ENCODE data around the gene TGFBR3. TPM values are rescaled to one million over a fixed set of nuclear protein-coding genes. Genes with fewer than 3 reads are reported as not detected.

Gene TGFBR3
- total RNA-seq, 1 experiment from 2014 or later, result 3.1 TPM

DNA sequence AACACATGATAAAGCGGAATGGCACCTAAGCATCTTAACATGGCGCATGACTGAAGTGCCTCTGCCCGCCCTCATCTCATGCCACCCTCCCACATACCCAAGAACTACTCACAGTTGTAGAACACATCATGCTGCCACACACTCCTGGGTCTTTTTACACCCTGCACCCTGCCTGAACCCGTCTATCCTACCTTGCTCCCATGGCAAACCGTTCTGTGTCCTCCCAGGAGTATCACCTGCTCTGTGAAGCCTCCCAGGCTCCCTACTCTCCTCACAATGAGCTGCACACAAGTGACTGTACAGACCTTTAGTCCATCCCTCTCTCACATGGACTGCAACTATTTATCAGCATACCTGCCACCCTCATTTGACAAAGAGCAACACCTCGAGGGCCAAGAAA, 144.0 kb downstream of the TGFBR3 start:
- BruUV-seq (replicated peaks), result no TSS peak
- no peak for TF ChIP-seq EZH2 (IDR thresholded peaks at IDR 0.05; ENCODE audit: borderline replicate concordance, low read depth, low read length, poor library complexity, severe bottlenecking)
- TF ChIP-seq, protein P1, sequence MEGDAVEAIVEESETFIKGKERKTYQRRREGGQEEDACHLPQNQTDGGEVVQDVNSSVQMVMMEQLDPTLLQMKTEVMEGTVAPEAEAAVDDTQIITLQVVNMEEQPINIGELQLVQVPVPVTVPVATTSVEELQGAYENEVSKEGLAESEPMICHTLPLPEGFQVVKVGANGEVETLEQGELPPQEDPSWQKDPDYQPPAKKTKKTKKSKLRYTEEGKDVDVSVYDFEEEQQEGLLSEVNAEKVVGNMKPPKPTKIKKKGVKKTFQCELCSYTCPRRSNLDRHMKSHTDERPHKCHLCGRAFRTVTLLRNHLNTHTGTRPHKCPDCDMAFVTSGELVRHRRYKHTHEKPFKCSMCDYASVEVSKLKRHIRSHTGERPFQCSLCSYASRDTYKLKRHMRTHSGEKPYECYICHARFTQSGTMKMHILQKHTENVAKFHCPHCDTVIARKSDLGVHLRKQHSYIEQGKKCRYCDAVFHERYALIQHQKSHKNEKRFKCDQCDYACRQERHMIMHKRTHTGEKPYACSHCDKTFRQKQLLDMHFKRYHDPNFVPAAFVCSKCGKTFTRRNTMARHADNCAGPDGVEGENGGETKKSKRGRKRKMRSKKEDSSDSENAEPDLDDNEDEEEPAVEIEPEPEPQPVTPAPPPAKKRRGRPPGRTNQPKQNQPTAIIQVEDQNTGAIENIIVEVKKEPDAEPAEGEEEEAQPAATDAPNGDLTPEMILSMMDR (conservative IDR thresholded peaks at IDR 0.05; ENCODE audit: low read depth, low read length), result no peak
- Histone ChIP-seq H3K9me3 (ENCODE audit: low read depth, low read length, poor library complexity, severe bottlenecking) (peaks cover 5% of the 10 kb centered on the region), H3K4me3 (ENCODE audit: low read depth, low read length, poor library complexity, severe bottlenecking) (no peak overlapping the region), H3K27me3 (replicated peaks; ENCODE audit: insufficient read depth, low read depth, low read length, poor library complexity) (no peaks in the 10 kb centered on the region), H3K4me1 (ENCODE audit: insufficient read depth, low read length, poor library complexity, severe bottlenecking) (no peaks in the 10 kb centered on the region), H3K27ac (ENCODE audit: low read depth, low read length, poor library complexity, severe bottlenecking) (no peak overlapping the region), H3K36me3 (ENCODE audit: insufficient read depth, low read length, poor library complexity, severe bottlenecking) (no peaks in the 10 kb centered on the region)
- no peak for DNase-seq (ENCODE audit: low spot score)
- POLR2A ChIA-PET (ENCODE audit: low non-redundant PET), result no interaction called here
- CTCF ChIA-PET, result no interaction called here
- intact Hi-C loops (cut with micrococcal nuclease; ENCODE audit: unreplicated experiment), result no loop called here

DNA sequence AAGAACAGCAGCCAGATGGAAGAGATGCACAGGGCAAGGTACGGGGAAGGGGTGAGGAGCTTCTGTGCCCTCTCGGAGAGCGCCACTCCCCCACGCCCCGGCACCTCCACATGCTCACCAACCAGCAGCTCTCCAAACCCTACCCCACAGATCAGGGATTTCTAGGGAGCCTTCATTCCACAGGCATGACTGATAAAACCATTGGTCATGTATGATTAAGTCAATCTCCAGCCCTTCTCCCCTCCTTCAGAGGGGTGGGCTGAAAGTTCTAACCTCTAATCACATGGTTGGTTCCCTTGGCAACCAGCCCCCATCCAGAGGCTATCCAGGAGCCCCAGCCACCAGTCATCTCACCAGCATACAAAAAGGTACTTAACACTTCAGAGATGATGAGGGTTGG, 144.7 kb downstream of the TGFBR3 start:
- no peaks in the 10 kb centered on the region for H3K4me1 ChIP-seq (ENCODE audit: insufficient read depth, low read length, poor library complexity, severe bottlenecking)
- H3K9me3 ChIP-seq (ENCODE audit: low read depth, low read length, poor library complexity, severe bottlenecking), result no peaks in the 10 kb centered on the region
- TF ChIP-seq EZH2 (IDR thresholded peaks at IDR 0.05; ENCODE audit: borderline replicate concordance, low read depth, low read length, poor library complexity, severe bottlenecking), result no peak
- TF ChIP-seq, protein P1 (conservative IDR thresholded peaks at IDR 0.05; ENCODE audit: low read depth, low read length), result no peak
- H3K4me3 ChIP-seq (ENCODE audit: low read depth, low read length, poor library complexity, severe bottlenecking), result no peak overlapping the region
- ChIA-PET CTCF (no interaction called here), POLR2A (ENCODE audit: low non-redundant PET) (no interaction called here)
- H3K27me3 ChIP-seq (replicated peaks; ENCODE audit: insufficient read depth, low read depth, low read length, poor library complexity), result no peaks in the 10 kb centered on the region
- DNase-seq (ENCODE audit: low spot score), result no peak
- intact Hi-C loops (cut with micrococcal nuclease; ENCODE audit: unreplicated experiment), result no loop called here
- no peak overlapping the region for H3K27ac ChIP-seq (ENCODE audit: low read depth, low read length, poor library complexity, severe bottlenecking)
- no TSS peak for BruUV-seq (replicated peaks)
- H3K36me3 ChIP-seq (ENCODE audit: insufficient read depth, low read length, poor library complexity, severe bottlenecking), result no peaks in the 10 kb centered on the region

DNA sequence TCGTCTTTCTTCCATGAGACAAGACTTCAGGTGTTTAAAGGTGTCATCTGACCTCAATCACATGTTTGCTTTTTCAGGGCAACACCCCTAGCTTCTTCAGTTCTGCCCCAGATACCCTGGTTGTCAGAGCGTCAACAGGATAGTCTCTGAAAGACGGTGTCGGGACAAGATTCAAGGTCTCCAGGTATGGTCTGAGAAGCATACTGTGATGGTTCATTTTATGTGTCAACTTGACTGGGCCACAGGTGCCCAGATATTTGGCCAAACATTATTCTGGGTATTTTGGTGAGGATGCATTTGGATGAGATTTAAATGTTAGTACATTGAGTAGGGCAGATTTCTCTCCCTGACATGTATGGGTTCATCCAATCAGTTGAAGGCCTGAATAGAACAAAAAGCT, 148.3 kb downstream of the TGFBR3 start:
- BruUV-seq (replicated peaks), result no TSS peak
- no peaks in the 10 kb centered on the region for H3K4me1 ChIP-seq (ENCODE audit: insufficient read depth, low read length, poor library complexity, severe bottlenecking)
- ChIA-PET CTCF (no interaction called here), POLR2A (ENCODE audit: low non-redundant PET) (no interaction called here)
- no peak for TF ChIP-seq EZH2 (IDR thresholded peaks at IDR 0.05; ENCODE audit: borderline replicate concordance, low read depth, low read length, poor library complexity, severe bottlenecking)
- TF ChIP-seq, protein P1 (conservative IDR thresholded peaks at IDR 0.05; ENCODE audit: low read depth, low read length), result no peak
- no peaks in the 10 kb centered on the region for H3K36me3 ChIP-seq (ENCODE audit: insufficient read depth, low read length, poor library complexity, severe bottlenecking)
- intact Hi-C loops (cut with micrococcal nuclease; ENCODE audit: unreplicated experiment), result no loop called here
- no peak for DNase-seq (ENCODE audit: low spot score)
- no peak overlapping the region for H3K27ac ChIP-seq (ENCODE audit: low read depth, low read length, poor library complexity, severe bottlenecking)
- no peak overlapping the region for H3K4me3 ChIP-seq (ENCODE audit: low read depth, low read length, poor library complexity, severe bottlenecking)
- H3K9me3 ChIP-seq (ENCODE audit: low read depth, low read length, poor library complexity, severe bottlenecking), result no peaks in the 10 kb centered on the region
- H3K27me3 ChIP-seq (replicated peaks; ENCODE audit: insufficient read depth, low read depth, low read length, poor library complexity), result no peaks in the 10 kb centered on the region

Data from A673 (cell line).